DOHH2 (cell line): Measurements from ENCODE around the gene PRMT7.

Experiments
- CTCF ChIP-seq: fragments of 200-600 bp; sonication (generic); IDR thresholded peaks from one replicate; pipeline ENCODE4 v1.5.1; 2014; ENCODE audit warnings: antibody characterized with exemption, mild to moderate bottlenecking, low read depth, low read length; ENCODE audit not compliant: poor library complexity, severe bottlenecking
- EZH2phosphoT487 ChIP-seq: fragments of 200-600 bp; sonication (generic); IDR thresholded peaks from 2 replicates; pipeline ENCODE4 v1.6.1; 2017; ENCODE audit warnings: borderline replicate concordance, mild to moderate bottlenecking, antibody characterized with exemption, low read length, moderate library complexity, mixed read lengths

- peak; percentile 54 for TF ChIP-seq CTCF
- TF ChIP-seq EZH2phosphoT487 = no peak
Observed at GRCh38 chr16:68382296-68382718, 71.5 kb downstream of the PRMT7 start.
